Measurements from ENCODE around the gene P2RY13. TPM values are rescaled to one million over a fixed set of nuclear protein-coding genes. Genes with fewer than 3 reads are reported as not detected.

The P2RY13 gene
- total and polyA plus RNA-seq, 3 donors from 2014 or later: 0.31 to 1.7 TPM; not detected in 1

DNA sequence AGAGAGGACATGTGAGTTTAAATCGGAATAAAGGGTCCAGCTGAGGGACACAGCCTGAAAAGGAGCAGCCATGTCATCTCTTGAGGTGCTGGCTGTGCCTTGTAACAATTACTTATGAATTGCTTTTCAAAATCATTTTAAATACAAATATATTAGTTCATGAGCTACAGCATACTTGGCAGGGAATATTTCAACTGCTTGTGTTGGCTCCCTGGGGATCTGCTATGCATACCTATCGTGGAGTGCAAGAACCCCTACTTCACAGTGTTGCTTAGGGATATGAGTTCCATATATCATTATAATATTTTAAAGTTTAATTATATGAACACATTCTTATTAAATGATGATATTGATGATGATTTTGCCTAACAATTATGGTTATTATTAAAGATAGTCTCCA is 31.9 kb downstream of the P2RY13 start:
- no peak overlapping the region for H3K27ac ChIP-seq
- no peaks in the 10 kb centered on the region for H3K36me3 ChIP-seq (ENCODE audit: low read depth, missing control alignments)
- WGBS, 2 donors: 75 to 94% methylated on average over 2 of the region's 2 CpGs
- DNase-seq: no peak
- no peak for TF ChIP-seq POLR2A (IDR thresholded peaks at IDR 0.05)
- TF ChIP-seq, protein P1, sequence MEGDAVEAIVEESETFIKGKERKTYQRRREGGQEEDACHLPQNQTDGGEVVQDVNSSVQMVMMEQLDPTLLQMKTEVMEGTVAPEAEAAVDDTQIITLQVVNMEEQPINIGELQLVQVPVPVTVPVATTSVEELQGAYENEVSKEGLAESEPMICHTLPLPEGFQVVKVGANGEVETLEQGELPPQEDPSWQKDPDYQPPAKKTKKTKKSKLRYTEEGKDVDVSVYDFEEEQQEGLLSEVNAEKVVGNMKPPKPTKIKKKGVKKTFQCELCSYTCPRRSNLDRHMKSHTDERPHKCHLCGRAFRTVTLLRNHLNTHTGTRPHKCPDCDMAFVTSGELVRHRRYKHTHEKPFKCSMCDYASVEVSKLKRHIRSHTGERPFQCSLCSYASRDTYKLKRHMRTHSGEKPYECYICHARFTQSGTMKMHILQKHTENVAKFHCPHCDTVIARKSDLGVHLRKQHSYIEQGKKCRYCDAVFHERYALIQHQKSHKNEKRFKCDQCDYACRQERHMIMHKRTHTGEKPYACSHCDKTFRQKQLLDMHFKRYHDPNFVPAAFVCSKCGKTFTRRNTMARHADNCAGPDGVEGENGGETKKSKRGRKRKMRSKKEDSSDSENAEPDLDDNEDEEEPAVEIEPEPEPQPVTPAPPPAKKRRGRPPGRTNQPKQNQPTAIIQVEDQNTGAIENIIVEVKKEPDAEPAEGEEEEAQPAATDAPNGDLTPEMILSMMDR (IDR thresholded peaks at IDR 0.05): no peak
- intact Hi-C loops (cut with DNase I; ENCODE audit: low total_unique reads): no loop called here
- H3K27me3 ChIP-seq: no peaks in the 10 kb centered on the region
- no peak overlapping the region for H3K4me3 ChIP-seq
- no peaks in the 10 kb centered on the region for H3K9me3 ChIP-seq
- no peaks in the 10 kb centered on the region for H3K4me1 ChIP-seq

DNA sequence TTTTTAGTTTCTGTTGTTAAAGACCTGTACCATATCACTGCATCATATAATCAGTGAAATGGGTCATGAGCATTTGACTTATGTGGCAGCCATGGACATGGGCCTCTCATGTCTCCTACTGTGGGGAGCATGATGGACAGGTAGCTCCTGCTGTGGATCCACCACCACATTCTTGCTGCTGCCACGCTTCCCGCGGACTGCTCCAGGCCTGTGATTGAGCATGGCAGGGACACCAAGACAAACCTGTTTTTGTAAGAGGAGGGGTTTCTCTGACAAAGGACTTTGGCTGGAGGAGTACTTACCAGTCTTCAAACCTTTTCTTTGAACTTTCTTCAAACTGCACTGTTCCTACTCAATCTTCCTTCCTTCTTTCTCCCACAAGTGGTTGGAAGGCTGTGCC is 33.1 kb downstream of the P2RY13 start:
- intact Hi-C loops (cut with DNase I; ENCODE audit: low total_unique reads): no loop called here
- no peak overlapping the region for H3K4me3 ChIP-seq
- H3K36me3 ChIP-seq (ENCODE audit: low read depth, missing control alignments): no peaks in the 10 kb centered on the region
- no peak overlapping the region for H3K27ac ChIP-seq
- DNase-seq: no peak
- H3K27me3 ChIP-seq: no peaks in the 10 kb centered on the region
- H3K4me1 ChIP-seq: no peaks in the 10 kb centered on the region
- no peaks in the 10 kb centered on the region for H3K9me3 ChIP-seq
- TF ChIP-seq, protein P1 (IDR thresholded peaks at IDR 0.05): no peak
- TF ChIP-seq POLR2A (IDR thresholded peaks at IDR 0.05): no peak
- WGBS, 2 donors: 92 to 94% methylated on average over 3 of the region's 3 CpGs

DNA sequence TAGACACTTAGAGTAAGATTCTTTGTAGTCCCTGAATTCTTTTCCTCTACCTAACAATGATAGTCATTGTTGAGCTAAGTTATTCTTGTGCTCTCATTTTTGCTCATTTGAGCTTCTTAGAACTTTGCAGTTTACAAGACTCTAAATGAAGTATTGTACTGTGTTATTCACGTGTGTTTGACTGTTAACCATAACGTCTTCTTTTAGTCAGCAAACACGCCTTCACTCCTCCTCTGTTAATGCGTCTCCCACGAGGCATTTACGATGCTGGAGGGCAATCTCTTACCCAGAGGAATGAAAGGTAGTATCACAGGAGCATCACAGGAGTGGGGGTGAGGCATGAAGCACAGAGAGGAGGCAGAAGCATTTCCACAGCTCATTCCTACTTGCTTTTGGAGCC is 36.2 kb downstream of the P2RY13 start:
- Histone ChIP-seq H3K27ac (no peak overlapping the region), H3K9me3 (no peaks in the 10 kb centered on the region), H3K4me3 (no peak overlapping the region), H3K4me1 (no peaks in the 10 kb centered on the region), H3K36me3 (ENCODE audit: low read depth, missing control alignments) (no peaks in the 10 kb centered on the region), H3K27me3 (no peaks in the 10 kb centered on the region)
- no peak for DNase-seq
- TF ChIP-seq, protein P1 (IDR thresholded peaks at IDR 0.05): no peak
- no peak for TF ChIP-seq POLR2A (IDR thresholded peaks at IDR 0.05)
- 63 to 64% methylated on average over 6 of the region's 6 CpGs for WGBS, 2 donors
- intact Hi-C loops (cut with DNase I; ENCODE audit: low total_unique reads): no loop called here

DNA sequence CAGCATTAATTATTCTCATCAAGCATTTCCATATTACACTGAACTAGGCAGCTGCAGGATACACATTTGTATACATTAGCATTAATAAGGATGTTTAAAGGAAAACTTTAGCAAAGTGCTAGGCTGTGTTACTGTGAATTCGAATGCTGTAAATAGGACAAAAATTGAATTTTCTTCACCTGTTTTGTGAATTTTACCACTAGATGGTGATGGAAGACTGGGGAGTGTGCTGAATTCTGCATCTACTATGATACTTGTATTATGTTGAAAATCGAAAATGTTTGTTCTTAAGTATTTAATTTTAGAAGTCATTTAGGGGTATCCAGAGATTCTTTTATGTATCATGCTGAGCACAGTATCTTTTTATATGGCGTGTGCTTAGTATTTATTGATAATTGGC is 38.7 kb downstream of the P2RY13 start:
- intact Hi-C loops (cut with DNase I; ENCODE audit: low total_unique reads): no loop called here
- no peak for DNase-seq
- no peaks in the 10 kb centered on the region for H3K9me3 ChIP-seq
- TF ChIP-seq POLR2A (IDR thresholded peaks at IDR 0.05): no peak
- TF ChIP-seq, protein P1 (IDR thresholded peaks at IDR 0.05): peak in 1 of 3 experiments; percentile 15
- H3K27ac ChIP-seq: no peak overlapping the region
- H3K4me1 ChIP-seq: no peaks in the 10 kb centered on the region
- H3K27me3 ChIP-seq: no peaks in the 10 kb centered on the region
- H3K4me3 ChIP-seq: no peak overlapping the region
- H3K36me3 ChIP-seq (ENCODE audit: low read depth, missing control alignments): no peaks in the 10 kb centered on the region
- 65 to 68% methylated on average over 3 of the region's 3 CpGs for WGBS, 2 donors

DNA sequence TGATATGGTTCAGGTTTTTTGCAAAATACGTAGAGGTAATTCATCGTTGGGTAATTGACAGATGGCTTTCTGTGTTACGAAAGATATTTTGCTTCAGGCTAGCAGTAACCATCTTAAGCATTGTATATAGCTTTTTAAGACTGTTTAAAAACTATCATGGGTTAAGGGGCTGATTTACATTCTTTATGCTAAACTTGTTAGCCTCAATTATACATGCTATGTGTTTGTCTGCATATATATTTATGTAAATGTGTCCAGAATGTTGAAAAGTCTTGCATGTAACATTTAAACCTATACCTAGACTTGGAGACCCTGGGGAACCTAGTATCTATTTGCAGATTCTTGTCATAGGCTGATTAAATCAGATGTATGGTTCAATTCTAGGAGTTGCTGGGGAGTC is 39.9 kb downstream of the P2RY13 start:
- H3K27me3 ChIP-seq: no peaks in the 10 kb centered on the region
- WGBS, 2 donors: 17 to 45% methylated on average over 3 of the region's 3 CpGs
- intact Hi-C loops (cut with DNase I; ENCODE audit: low total_unique reads): no loop called here
- H3K4me1 ChIP-seq: no peaks in the 10 kb centered on the region
- no peak for TF ChIP-seq POLR2A (IDR thresholded peaks at IDR 0.05)
- TF ChIP-seq, protein P1 (IDR thresholded peaks at IDR 0.05): no peak
- H3K27ac ChIP-seq: no peak overlapping the region
- no peaks in the 10 kb centered on the region for H3K36me3 ChIP-seq (ENCODE audit: low read depth, missing control alignments)
- DNase-seq: no peak
- no peaks in the 10 kb centered on the region for H3K9me3 ChIP-seq
- H3K4me3 ChIP-seq: no peak overlapping the region
